Neutrophil (primary cell): Measurements from ENCODE around the gene ZSWIM3.

Experiments used
- H3K27ac ChIP-seq: fragments of 200-600 bp; sonication (generic); 2 replicates; pipeline ENCODE4 v1.5.1; 2016; ENCODE audit warnings: mild to moderate bottlenecking, moderate library complexity
- H3K27me3 ChIP-seq: fragments of 200-600 bp; sonication (generic); 2 replicates; pipeline ENCODE4 v1.6.0; 2016; ENCODE audit warnings: mild to moderate bottlenecking
- H3K36me3 ChIP-seq: fragments of 200-600 bp; sonication (generic); 2 replicates; pipeline ENCODE4 v1.5.1; 2017
- H3K4me1 ChIP-seq, 2 experiments: fragments of 200-600 bp in 1 of 2; sonication (generic) in 1 of 2; 1 replicate in 1 of 2; 2 replicates in 1 of 2; pipeline versions ENCODE4 v1.5.1 to v1.6.1; 2013 to 2016; ENCODE audit warnings: low read depth in 1 of 2, low read length in 1 of 2, mild to moderate bottlenecking in 1 of 2, moderate library complexity in 1 of 2; ENCODE audit not compliant: control insufficient read depth in 1 of 2, insufficient read depth in 1 of 2
- H3K4me3 ChIP-seq, 2 experiments: fragments of 200-600 bp in 1 of 2; sonication (generic) in 1 of 2; 1 replicate in 1 of 2; 2 replicates in 1 of 2; pipeline ENCODE4 v1.5.1; 2013 to 2016; ENCODE audit warnings: low read depth in 1 of 2, low read length in 1 of 2, mild to moderate bottlenecking in 1 of 2, moderate library complexity in 1 of 2
- H3K9me3 ChIP-seq: fragments of 200-600 bp; sonication (generic); 2 replicates; pipeline ENCODE4 v1.5.1; 2016
- CTCF ChIP-seq: fragments of 200-600 bp; sonication (generic); IDR thresholded peaks from 2 replicates; pipeline ENCODE4 v1.5.1; 2016; ENCODE audit warnings: antibody characterized with exemption

Gene ZSWIM3

GRCh38 chr20:45880988-45881788 is 23.8 kb downstream of the ZSWIM3 start, which contains the start of gene ZSWIM1:
TSS of gene ZSWIM1 (plus strand) at chr20:45881227. CDS start at chr20:45882593, 1,366 bp downstream.
- Histone ChIP-seq H3K9me3 (no peaks in the 10 kb centered on the region), H3K36me3 (peaks cover 43% of the 10 kb centered on the region), H3K4me3 (peak within 1 kb of the TSS; percentile 69 to 92), H3K4me1 (peaks cover 8 to 12% of the 10 kb centered on the region in 2 experiments), H3K27ac (peak within 1 kb of the TSS; percentile 83), H3K27me3 (no peaks in the 10 kb centered on the region)
- TF ChIP-seq CTCF, result no peak

- no peaks in the 10 kb centered on the region for H3K9me3 ChIP-seq
- peaks cover 40% of the 10 kb centered on the region for H3K36me3 ChIP-seq
- TF ChIP-seq CTCF, result no peak
- no peaks in the 10 kb centered on the region for H3K27me3 ChIP-seq
- H3K4me1 ChIP-seq, result peaks cover 8 to 12% of the 10 kb centered on the region in 2 experiments
- no peak overlapping the region for H3K4me3 ChIP-seq
- H3K27ac ChIP-seq, result peak overlapping the region; percentile 10
Measured at GRCh38 chr20:45882469-45883099, 25.2 kb downstream of the ZSWIM3 start.

- Histone ChIP-seq H3K4me3 (no peak overlapping the region), H3K27me3 (no peaks in the 10 kb centered on the region), H3K36me3 (peaks cover 35% of the 10 kb centered on the region), H3K27ac (peak overlapping the region; percentile 10), H3K9me3 (no peaks in the 10 kb centered on the region), H3K4me1 (peaks cover 8 to 12% of the 10 kb centered on the region in 2 experiments)
- no peak for TF ChIP-seq CTCF
Measured at GRCh38 chr20:45883100-45883469, 25.7 kb downstream of the ZSWIM3 start.

GRCh38 chr20:45886590-45887345 is 29.4 kb downstream of the ZSWIM3 start:
- H3K27ac ChIP-seq, result no peak overlapping the region

More at GRCh38 chr20:45886590-45887345, 29.4 kb downstream of the ZSWIM3 start:
- H3K27me3 ChIP-seq, result no peaks in the 10 kb centered on the region
- TF ChIP-seq CTCF, result no peak
- H3K36me3 ChIP-seq, result peaks cover 26% of the 10 kb centered on the region
- H3K9me3 ChIP-seq, result no peaks in the 10 kb centered on the region
- no peak overlapping the region for H3K4me3 ChIP-seq
- H3K4me1 ChIP-seq, result peaks cover 14 to 18% of the 10 kb centered on the region in 2 experiments
